Brain microvascular endothelial cell (primary cell): ENCODE data around the gene KCNQ1.

Source experiments
- DNase-seq: peaks from one replicate; pipeline ENCODE4 v3.0.0-alpha.2; 2020
- H3K27ac ChIP-seq: fragments of 250-450 bp; sonication (Bioruptor Pico); 2 replicates; pipeline ENCODE4 v1.5.1; 2020; ENCODE audit warnings: mild to moderate bottlenecking, moderate library complexity
- H3K27me3 ChIP-seq: fragments of 250-450 bp; sonication (Bioruptor Pico); replicated peaks from 2 replicates; pipeline ENCODE4 v1.5.1; 2020; ENCODE audit warnings: mild to moderate bottlenecking
- H3K36me3 ChIP-seq: fragments of 250-450 bp; sonication (Bioruptor Pico); replicated peaks from 2 replicates; pipeline ENCODE4 v1.5.1; 2020; ENCODE audit warnings: mild to moderate bottlenecking
- H3K4me3 ChIP-seq: 2 replicates; pipeline ENCODE4 v1.5.1; 2011; ENCODE audit warnings: low read depth, mild to moderate bottlenecking, control low read depth, low read length, moderate library complexity
- CTCF ChIP-seq: IDR thresholded peaks from 2 replicates; pipeline ENCODE4 v1.5.1; 2011; ENCODE audit warnings: low read depth, mild to moderate bottlenecking, moderate library complexity, low read length, control low read depth, inconsistent platforms; ENCODE audit errors: missing control alignments
- in situ Hi-C: cut with HindIII; loops from 2 replicates; pipeline ENCODE4 v1.10.0; 2017; ENCODE audit warnings: low sequenced_read_pairs, low pct_ligation_motif_present

Gene KCNQ1

DNA sequence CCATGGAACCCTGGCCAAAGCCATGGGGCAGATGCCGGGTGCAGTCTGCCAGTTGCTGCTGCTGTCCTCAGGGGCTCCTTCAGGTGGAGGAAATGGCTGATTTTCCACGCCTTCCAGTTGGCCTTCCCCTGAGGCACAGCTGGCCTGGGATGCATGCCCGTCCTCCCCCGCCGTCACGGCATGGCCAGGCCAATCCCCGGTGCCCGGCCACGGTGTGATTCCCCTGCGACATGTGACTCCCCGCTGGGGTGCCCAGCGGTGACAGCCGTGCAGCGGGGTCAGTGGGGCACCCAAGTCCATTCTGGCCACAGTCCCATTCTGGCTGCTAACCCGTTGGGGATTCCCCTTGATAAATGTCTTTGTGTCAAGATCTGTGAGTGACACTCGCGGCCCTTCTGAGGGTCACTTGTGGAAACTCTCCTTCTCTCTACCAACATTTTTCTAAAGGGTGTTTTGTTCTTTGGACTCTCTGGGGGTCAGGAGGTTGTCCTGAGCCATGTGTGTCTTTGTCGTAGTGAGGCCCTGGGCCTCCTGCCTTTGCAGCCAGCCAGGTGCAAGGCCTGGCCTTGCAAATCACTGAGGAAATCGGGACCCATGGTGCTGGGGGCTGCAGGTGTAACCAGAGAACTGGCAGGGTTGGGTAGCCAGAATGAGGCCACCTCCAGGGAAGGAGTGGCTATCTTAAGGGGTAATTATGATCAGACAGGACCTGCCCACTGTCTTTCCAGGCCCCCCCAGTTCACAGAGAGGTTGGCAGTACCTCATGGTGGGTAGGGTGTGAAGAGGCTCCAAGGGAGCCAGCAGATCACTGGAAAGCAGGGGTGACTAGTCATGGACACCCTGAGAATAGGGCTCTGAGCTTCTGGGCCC is 217.9 kb downstream of the KCNQ1 start:
- no peak for TF ChIP-seq CTCF
- no peaks in the 10 kb centered on the region for H3K36me3 ChIP-seq
- in situ Hi-C loops, result no loop called here
- no peak overlapping the region for H3K27ac ChIP-seq
- no peak for DNase-seq
- no peak overlapping the region for H3K4me3 ChIP-seq
- no peaks in the 10 kb centered on the region for H3K27me3 ChIP-seq

DNA sequence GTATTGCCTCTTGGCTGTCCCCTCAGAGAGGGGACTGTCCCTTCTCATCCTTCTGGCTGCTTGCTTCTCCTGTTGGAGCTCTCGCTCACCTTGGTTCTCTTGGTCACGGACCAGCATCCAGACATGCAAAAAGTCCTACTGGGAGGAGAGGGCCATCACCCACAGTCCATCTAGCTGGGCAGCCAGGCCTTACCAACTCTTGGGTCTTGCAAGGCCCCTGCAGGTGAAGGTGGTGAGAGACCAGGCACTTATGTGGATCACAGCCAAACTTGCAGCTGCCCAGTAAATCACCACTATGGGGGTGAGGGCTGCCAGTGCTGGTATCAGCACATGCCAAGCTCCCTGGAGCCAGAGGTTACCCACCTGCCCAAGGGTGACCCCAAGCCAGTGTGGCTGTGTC is 218.7 kb downstream of the KCNQ1 start:
- Histone ChIP-seq H3K27ac (no peak overlapping the region), H3K27me3 (no peaks in the 10 kb centered on the region), H3K4me3 (no peak overlapping the region), H3K36me3 (no peaks in the 10 kb centered on the region)
- DNase-seq, result no peak
- TF ChIP-seq CTCF, result no peak
- in situ Hi-C loops, result no loop called here

- in situ Hi-C loops, result no loop called here
- TF ChIP-seq CTCF, result no peak
- Histone ChIP-seq H3K36me3 (no peaks in the 10 kb centered on the region), H3K27me3 (no peaks in the 10 kb centered on the region), H3K4me3 (no peak overlapping the region), H3K27ac (no peak overlapping the region)
- DNase-seq, result no peak
Observed at GRCh38 chr11:2663915-2664314, 219.1 kb downstream of the KCNQ1 start.

DNA sequence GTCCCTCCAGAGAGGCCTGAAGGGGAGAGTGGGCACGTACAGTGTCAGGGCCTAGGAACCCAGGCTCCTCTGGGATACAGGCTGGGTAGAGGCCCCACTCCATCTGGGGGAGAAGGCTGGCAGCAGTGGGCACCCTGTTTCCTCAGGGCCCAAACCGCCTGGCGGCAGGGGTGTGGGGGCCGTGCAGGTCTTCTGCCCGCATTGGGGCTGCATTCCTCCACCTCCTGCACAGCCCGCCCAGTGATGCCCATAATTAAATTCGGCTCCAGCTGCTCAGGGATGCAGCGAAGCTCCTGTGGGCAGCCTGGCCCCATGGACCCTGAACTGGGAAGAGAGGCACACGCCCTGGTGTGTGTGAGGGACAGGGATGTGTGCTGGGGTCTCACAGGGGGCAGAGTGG is 219.6 kb downstream of the KCNQ1 start:
- no peak for DNase-seq
- Histone ChIP-seq H3K36me3 (no peaks in the 10 kb centered on the region), H3K27me3 (no peaks in the 10 kb centered on the region), H3K4me3 (no peak overlapping the region), H3K27ac (no peak overlapping the region)
- in situ Hi-C loops, result no loop called here
- TF ChIP-seq CTCF, result no peak

DNA sequence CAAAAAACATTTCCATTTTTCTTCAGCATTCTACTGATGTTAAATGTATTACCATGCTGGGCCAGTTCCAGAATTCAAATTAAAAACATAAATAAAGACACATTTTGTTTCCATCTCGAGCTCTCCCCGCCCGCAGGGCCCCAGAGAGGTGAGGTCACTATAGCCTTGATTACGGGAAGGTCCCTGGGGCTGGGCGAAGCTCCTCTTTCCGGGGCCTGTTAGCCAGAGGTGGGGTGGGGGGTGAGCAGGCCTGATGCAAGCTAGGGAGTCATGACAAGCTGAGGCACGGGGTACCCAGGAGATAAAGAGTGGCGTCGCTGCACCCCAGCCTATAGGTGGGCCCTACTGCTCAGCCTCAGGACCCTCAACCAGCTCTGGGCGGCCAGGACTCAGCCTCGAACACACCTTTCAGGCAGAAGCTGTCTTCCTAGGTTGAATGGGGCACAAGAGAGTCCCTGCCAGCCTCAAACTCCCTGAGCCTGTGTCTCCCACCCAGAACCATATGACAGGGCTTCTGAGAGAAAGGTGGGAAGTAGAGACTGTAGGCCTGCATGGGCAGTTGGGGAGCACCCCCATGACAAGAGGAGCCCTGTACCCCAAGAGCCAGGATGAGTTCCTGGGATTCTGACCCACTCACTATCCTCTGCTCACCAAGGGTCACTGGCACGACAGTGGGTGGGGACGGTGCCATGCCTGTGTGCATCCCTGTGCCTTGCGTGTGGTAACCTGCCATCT is 220.2 kb downstream of the KCNQ1 start:
- Histone ChIP-seq H3K27me3 (no peaks in the 10 kb centered on the region), H3K27ac (no peak overlapping the region), H3K4me3 (no peak overlapping the region), H3K36me3 (no peaks in the 10 kb centered on the region)
- TF ChIP-seq CTCF, result no peak
- in situ Hi-C loops, result no loop called here
- no peak for DNase-seq
